WTC11 (cell line): ENCODE data around the gene FSTL4. TPM values are rescaled to one million over a fixed set of nuclear protein-coding genes. Genes with fewer than 3 reads are reported as not detected.

ENCODE experiments used
- ATAC-seq: fragments of 200-7000 bp; cut with Tn5 transposase; 2 replicates; pipeline ENCODE4 v1.10.0; 2021; ENCODE audit warnings: mild to moderate bottlenecking, moderate library complexity
- CTCF ChIA-PET: fragments of 300-600 bp; sonication (Branson Sonifier 250); formaldehyde crosslinking; loops from one replicate; lab custom pipeline; 2021; ENCODE audit warnings: antibody characterized with exemption; lab: Charles Lee
- POLR2A ChIA-PET: fragments of 350-600 bp; sonication (Branson Sonifier 250); formaldehyde crosslinking; loops from one replicate; lab custom pipeline; 2021; ENCODE audit warnings: antibody characterized with exemption; lab: Charles Lee
- DNase-seq: peaks from one replicate; pipeline ENCODE4 v3.0.0; 2021; ENCODE audit warnings: low spot score
- H3K27ac Mint-ChIP-seq: 2 replicates; pipeline ENCODE4 v1.8.0; 2021; ENCODE audit warnings: mixed read lengths
- H3K27me3 Mint-ChIP-seq: 2 replicates; pipeline ENCODE4 v1.8.0; 2021; ENCODE audit warnings: low read depth, mild to moderate bottlenecking, moderate library complexity, mixed read lengths
- H3K36me3 Mint-ChIP-seq: 2 replicates; pipeline ENCODE4 v1.8.0; 2021; ENCODE audit warnings: mixed read lengths
- H3K4me1 Mint-ChIP-seq: 2 replicates; pipeline ENCODE4 v1.8.0; 2022; ENCODE audit warnings: mixed read lengths
- H3K4me3 Mint-ChIP-seq: 2 replicates; pipeline ENCODE4 v1.8.0; 2021; ENCODE audit warnings: mild to moderate bottlenecking, moderate library complexity, mixed read lengths
- H3K9me3 Mint-ChIP-seq: 2 replicates; pipeline ENCODE4 v1.8.0; 2021; ENCODE audit warnings: mixed read lengths
- CREM ChIP-seq: sonication (generic); formaldehyde crosslinking; IDR thresholded peaks from 2 replicates; pipeline ENCODE4 v1.8.1; 2022; ENCODE audit warnings: mild to moderate bottlenecking, missing genetic modification reagents, moderate library complexity
- ETV6 ChIP-seq: sonication (generic); formaldehyde crosslinking; IDR thresholded peaks from 2 replicates; pipeline ENCODE4 v1.8.1; 2022; ENCODE audit warnings: mild to moderate bottlenecking, missing genetic modification reagents
- GABPB1 ChIP-seq: sonication (generic); formaldehyde crosslinking; IDR thresholded peaks from 2 replicates; pipeline ENCODE4 v1.8.1; 2023; ENCODE audit warnings: mild to moderate bottlenecking, missing genetic modification reagents
- GTF2I ChIP-seq: fragments of 250-450 bp; sonication (Bioruptor Pico); conservative IDR thresholded peaks from 2 replicates; pipeline ENCODE4 v1.4.0; 2021; ENCODE audit warnings: mild to moderate bottlenecking
- IRF2 ChIP-seq: sonication (generic); formaldehyde crosslinking; IDR thresholded peaks from 2 replicates; pipeline ENCODE4 v1.8.0; 2022; ENCODE audit warnings: low read depth, missing genetic modification reagents, borderline replicate concordance
- MYBL2 ChIP-seq: sonication (generic); formaldehyde crosslinking; IDR thresholded peaks from 2 replicates; pipeline ENCODE4 v1.8.1; 2023; ENCODE audit warnings: mild to moderate bottlenecking, moderate library complexity, missing genetic modification reagents
- NR1H2 ChIP-seq: sonication (generic); formaldehyde crosslinking; IDR thresholded peaks from 2 replicates; pipeline ENCODE4 v1.9.0; 2021; ENCODE audit warnings: mild to moderate bottlenecking, moderate library complexity, missing genetic modification reagents
- SMAD3 ChIP-seq: sonication (generic); formaldehyde crosslinking; IDR thresholded peaks from 2 replicates; pipeline ENCODE4 v1.8.0; 2022; ENCODE audit warnings: missing genetic modification reagents, mild to moderate bottlenecking, borderline replicate concordance
- SP1 ChIP-seq: sonication (generic); formaldehyde crosslinking; conservative IDR thresholded peaks from 2 replicates; pipeline ENCODE4 v1.8.1; 2022; ENCODE audit warnings: missing genetic modification reagents
- TP53 ChIP-seq: sonication (generic); formaldehyde crosslinking; IDR thresholded peaks from 2 replicates; pipeline ENCODE4 v1.8.1; 2023; ENCODE audit warnings: mild to moderate bottlenecking, missing genetic modification reagents
- ZNF232 ChIP-seq: sonication (generic); formaldehyde crosslinking; IDR thresholded peaks from 2 replicates; pipeline ENCODE4 v1.8.0; 2022; ENCODE audit warnings: mild to moderate bottlenecking, missing genetic modification reagents
- ZNF416 ChIP-seq: fragments of 250-450 bp; sonication (Bioruptor Pico); IDR thresholded peaks from 2 replicates; pipeline ENCODE4 v1.9.0; 2021; ENCODE audit warnings: mild to moderate bottlenecking, inconsistent platforms
- total RNA-seq: library from RNA; stranded (reverse); gene quantifications from 3 replicates; pipeline ENCODE4 v1.2.3, GENCODE V29; 2021
- TF ChIP-seq, protein P1 (sequence below): sonication (generic); formaldehyde crosslinking; IDR thresholded peaks from 2 replicates; pipeline ENCODE4 v1.8.1; 2022; ENCODE audit warnings: low read depth, mild to moderate bottlenecking, moderate library complexity, missing genetic modification reagents, borderline replicate concordance
- TF ChIP-seq, protein P2 (sequence below): sonication (generic); formaldehyde crosslinking; IDR thresholded peaks from 2 replicates; pipeline ENCODE4 v1.8.0; 2022; ENCODE audit warnings: mild to moderate bottlenecking, missing genetic modification reagents
- TF ChIP-seq, protein P3 (sequence below): sonication (generic); formaldehyde crosslinking; IDR thresholded peaks from 2 replicates; pipeline ENCODE4 v1.8.0; 2022; ENCODE audit warnings: missing genetic modification reagents
- TF ChIP-seq, protein P4 (sequence below): sonication (generic); formaldehyde crosslinking; IDR thresholded peaks from 2 replicates; pipeline ENCODE4 v1.8.1; 2023; ENCODE audit warnings: mild to moderate bottlenecking, missing genetic modification reagents
- TF ChIP-seq, protein P5 (sequence below): sonication (generic); formaldehyde crosslinking; IDR thresholded peaks from 2 replicates; pipeline ENCODE4 v1.8.0; 2022; ENCODE audit warnings: mild to moderate bottlenecking, missing genetic modification reagents
- TF ChIP-seq, protein P6 (sequence below): fragments of 250-450 bp; sonication (Bioruptor Pico); conservative IDR thresholded peaks from 2 replicates; pipeline ENCODE4 v1.9.0; 2021; ENCODE audit warnings: mild to moderate bottlenecking

FSTL4 gene
- total RNA-seq, 1 experiment from 2014 or later: 6.1 TPM

DNA sequence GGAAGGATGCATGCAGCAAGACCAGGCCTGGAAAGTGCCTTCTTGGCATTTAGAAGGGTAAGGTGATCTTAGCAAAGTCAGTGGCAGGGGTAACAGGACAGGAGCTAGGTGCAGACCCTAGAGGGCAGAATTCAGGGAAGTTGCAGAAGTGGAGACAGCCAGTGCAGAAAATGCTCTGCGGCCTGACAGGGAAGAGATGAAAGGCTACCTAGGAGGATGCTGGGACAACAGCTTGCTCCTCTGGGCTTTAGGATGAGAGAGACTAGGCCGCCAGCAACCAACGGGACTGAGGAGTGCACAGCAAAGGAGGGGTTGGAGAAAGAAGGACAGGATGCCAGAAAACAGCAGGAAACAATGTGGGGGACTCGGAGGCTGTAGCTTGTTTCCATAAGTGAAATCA lies 219.9 kb downstream of the FSTL4 start:
- Mint-ChIP-seq H3K27ac (no peak overlapping the region), H3K9me3 (peaks cover 23% of the 10 kb centered on the region), H3K4me3 (no peak overlapping the region), H3K4me1 (peaks cover 9% of the 10 kb centered on the region), H3K36me3 (peaks cover 15% of the 10 kb centered on the region), H3K27me3 (peaks cover 3% of the 10 kb centered on the region; the same call in 1 of the 2 replicates)
- ChIA-PET CTCF (interaction anchor here (0.6 to 1.5 kb wide), 2 partner anchors 12 to 239 kb away, joined by 3 read pairs; no protein-coding TSS in a partner anchor), POLR2A (no interaction called here)
- ATAC-seq (no peak), DNase-seq (no peak)
- TF ChIP-seq SMAD3 (CRISPR knock-in tag): no peak
- no peak for TF ChIP-seq TP53 (CRISPR knock-in tag)
- TF ChIP-seq GABPB1 (CRISPR knock-in tag): no peak
- TF ChIP-seq, protein P1, sequence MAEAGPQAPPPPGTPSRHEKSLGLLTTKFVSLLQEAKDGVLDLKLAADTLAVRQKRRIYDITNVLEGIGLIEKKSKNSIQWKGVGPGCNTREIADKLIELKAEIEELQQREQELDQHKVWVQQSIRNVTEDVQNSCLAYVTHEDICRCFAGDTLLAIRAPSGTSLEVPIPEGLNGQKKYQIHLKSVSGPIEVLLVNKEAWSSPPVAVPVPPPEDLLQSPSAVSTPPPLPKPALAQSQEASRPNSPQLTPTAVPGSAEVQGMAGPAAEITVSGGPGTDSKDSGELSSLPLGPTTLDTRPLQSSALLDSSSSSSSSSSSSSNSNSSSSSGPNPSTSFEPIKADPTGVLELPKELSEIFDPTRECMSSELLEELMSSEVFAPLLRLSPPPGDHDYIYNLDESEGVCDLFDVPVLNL (CRISPR knock-in tag): no peak
- TF ChIP-seq GTF2I: no peak
- TF ChIP-seq, protein P2, sequence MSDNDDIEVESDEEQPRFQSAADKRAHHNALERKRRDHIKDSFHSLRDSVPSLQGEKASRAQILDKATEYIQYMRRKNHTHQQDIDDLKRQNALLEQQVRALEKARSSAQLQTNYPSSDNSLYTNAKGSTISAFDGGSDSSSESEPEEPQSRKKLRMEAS (CRISPR knock-in tag): no peak
- TF ChIP-seq IRF2: no peak
- TF ChIP-seq, protein P3, sequence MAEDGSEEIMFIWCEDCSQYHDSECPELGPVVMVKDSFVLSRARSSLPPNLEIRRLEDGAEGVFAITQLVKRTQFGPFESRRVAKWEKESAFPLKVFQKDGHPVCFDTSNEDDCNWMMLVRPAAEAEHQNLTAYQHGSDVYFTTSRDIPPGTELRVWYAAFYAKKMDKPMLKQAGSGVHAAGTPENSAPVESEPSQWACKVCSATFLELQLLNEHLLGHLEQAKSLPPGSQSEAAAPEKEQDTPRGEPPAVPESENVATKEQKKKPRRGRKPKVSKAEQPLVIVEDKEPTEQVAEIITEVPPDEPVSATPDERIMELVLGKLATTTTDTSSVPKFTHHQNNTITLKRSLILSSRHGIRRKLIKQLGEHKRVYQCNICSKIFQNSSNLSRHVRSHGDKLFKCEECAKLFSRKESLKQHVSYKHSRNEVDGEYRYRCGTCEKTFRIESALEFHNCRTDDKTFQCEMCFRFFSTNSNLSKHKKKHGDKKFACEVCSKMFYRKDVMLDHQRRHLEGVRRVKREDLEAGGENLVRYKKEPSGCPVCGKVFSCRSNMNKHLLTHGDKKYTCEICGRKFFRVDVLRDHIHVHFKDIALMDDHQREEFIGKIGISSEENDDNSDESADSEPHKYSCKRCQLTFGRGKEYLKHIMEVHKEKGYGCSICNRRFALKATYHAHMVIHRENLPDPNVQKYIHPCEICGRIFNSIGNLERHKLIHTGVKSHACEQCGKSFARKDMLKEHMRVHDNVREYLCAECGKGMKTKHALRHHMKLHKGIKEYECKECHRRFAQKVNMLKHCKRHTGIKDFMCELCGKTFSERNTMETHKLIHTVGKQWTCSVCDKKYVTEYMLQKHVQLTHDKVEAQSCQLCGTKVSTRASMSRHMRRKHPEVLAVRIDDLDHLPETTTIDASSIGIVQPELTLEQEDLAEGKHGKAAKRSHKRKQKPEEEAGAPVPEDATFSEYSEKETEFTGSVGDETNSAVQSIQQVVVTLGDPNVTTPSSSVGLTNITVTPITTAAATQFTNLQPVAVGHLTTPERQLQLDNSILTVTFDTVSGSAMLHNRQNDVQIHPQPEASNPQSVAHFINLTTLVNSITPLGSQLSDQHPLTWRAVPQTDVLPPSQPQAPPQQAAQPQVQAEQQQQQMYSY (CRISPR knock-in tag): no peak
- TF ChIP-seq, protein P4, sequence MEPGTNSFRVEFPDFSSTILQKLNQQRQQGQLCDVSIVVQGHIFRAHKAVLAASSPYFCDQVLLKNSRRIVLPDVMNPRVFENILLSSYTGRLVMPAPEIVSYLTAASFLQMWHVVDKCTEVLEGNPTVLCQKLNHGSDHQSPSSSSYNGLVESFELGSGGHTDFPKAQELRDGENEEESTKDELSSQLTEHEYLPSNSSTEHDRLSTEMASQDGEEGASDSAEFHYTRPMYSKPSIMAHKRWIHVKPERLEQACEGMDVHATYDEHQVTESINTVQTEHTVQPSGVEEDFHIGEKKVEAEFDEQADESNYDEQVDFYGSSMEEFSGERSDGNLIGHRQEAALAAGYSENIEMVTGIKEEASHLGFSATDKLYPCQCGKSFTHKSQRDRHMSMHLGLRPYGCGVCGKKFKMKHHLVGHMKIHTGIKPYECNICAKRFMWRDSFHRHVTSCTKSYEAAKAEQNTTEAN (CRISPR knock-in tag): no peak
- no peak for TF ChIP-seq MYBL2 (CRISPR knock-in tag)
- no peak for TF ChIP-seq SP1 (CRISPR knock-in tag)
- TF ChIP-seq CREM: no peak
- TF ChIP-seq NR1H2 (CRISPR knock-in tag): no peak
- TF ChIP-seq ETV6 (CRISPR knock-in tag): no peak
- TF ChIP-seq, protein P5, sequence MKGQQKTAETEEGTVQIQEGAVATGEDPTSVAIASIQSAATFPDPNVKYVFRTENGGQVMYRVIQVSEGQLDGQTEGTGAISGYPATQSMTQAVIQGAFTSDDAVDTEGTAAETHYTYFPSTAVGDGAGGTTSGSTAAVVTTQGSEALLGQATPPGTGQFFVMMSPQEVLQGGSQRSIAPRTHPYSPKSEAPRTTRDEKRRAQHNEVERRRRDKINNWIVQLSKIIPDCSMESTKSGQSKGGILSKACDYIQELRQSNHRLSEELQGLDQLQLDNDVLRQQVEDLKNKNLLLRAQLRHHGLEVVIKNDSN (CRISPR knock-in tag): no peak
- TF ChIP-seq ZNF232 (CRISPR knock-in tag): no peak
- TF ChIP-seq, protein P6, sequence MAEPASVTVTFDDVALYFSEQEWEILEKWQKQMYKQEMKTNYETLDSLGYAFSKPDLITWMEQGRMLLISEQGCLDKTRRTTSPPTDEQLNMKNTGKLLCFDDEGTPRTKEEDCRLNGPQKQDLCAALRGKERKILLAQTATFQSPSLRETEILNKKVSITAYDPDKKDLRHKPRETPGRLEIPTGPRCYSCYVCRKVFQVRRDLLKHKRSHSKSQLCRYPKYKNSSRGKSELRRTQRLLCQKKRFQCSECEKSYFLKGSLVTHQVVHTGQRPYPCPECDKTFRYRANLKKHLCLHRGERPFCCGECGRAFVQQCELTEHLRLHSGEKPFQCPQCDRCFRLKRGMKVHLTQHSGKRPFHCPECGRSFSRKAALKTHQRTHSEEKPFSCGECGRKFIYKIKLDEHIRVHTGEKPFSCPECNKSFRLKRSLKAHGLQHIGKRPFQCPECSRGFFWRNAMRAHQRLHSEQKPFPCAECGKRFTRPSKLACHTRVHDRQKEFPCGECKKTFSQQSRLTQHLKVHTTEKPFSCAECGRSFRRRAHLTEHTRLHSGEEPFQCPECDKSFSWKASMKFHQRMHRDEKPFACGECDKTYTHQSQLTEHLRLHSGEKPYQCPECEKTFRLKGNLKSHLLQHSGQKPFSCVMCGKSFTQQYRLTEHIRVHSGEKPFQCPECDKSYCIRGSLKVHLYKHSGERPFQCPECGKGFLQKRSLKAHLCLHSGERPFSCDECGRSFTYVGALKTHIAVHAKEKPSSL: no peak
- TF ChIP-seq ZNF416: no peak
